H9 (cell line): ENCODE data around the gene PCOLCE2. TPM values are rescaled to one million over a fixed set of nuclear protein-coding genes. Genes with fewer than 3 reads are reported as not detected.

ENCODE experiments used
- DNase-seq: peaks from one replicate; pipeline ENCODE4 v3.0.0-alpha.2; 2017
- H2AFZ ChIP-seq: one replicate; pipeline ENCODE4 v1.6.1; 2013; ENCODE audit warnings: mild to moderate bottlenecking, low read length, control low read depth, moderate library complexity
- H2AK5ac ChIP-seq: 2 replicates; pipeline ENCODE4 v1.6.1; 2013; ENCODE audit warnings: low read length, control low read depth, mixed read lengths; ENCODE audit not compliant: insufficient read length
- H2BK120ac ChIP-seq: one replicate; pipeline ENCODE4 v1.6.1; 2013; ENCODE audit warnings: low read depth, mild to moderate bottlenecking, low read length, control low read depth, inconsistent platforms; ENCODE audit not compliant: poor library complexity, severe bottlenecking
- H2BK12ac ChIP-seq: 2 replicates; pipeline ENCODE4 v1.6.1; 2013; ENCODE audit warnings: low read length, control low read depth, mixed read lengths, low read depth; ENCODE audit not compliant: insufficient read length
- H2BK15ac ChIP-seq: 2 replicates; pipeline ENCODE4 v1.6.1; 2013; ENCODE audit warnings: low read depth, low read length, control low read depth
- H2BK20ac ChIP-seq: one replicate; pipeline ENCODE4 v1.6.1; 2013; ENCODE audit warnings: low read depth, mild to moderate bottlenecking, low read length, control low read depth, inconsistent platforms; ENCODE audit not compliant: poor library complexity, severe bottlenecking
- H2BK5ac ChIP-seq: 2 replicates; pipeline ENCODE4 v1.6.1; 2013; ENCODE audit warnings: low read length, control low read depth, mixed read lengths; ENCODE audit not compliant: insufficient read length
- H3K14ac ChIP-seq: 2 replicates; pipeline ENCODE4 v1.6.1; 2013; ENCODE audit warnings: low read length, control low read depth; ENCODE audit not compliant: insufficient read depth
- H3K18ac ChIP-seq: 2 replicates; pipeline ENCODE4 v1.6.1; 2013; ENCODE audit warnings: low read depth, mild to moderate bottlenecking, mixed read lengths, low read length, control low read depth; ENCODE audit not compliant: insufficient read length
- H3K23ac ChIP-seq: 2 replicates; pipeline ENCODE4 v1.6.1; 2013; ENCODE audit warnings: low read length, control low read depth, mixed read lengths, low read depth; ENCODE audit not compliant: insufficient read length
- H3K23me2 ChIP-seq: 2 replicates; pipeline ENCODE4 v1.6.1; 2013; ENCODE audit warnings: low read depth, mild to moderate bottlenecking, mixed read lengths, low read length, control low read depth; ENCODE audit not compliant: insufficient read length, poor library complexity, severe bottlenecking
- H3K27ac ChIP-seq: 2 replicates; pipeline ENCODE4 v1.5.1; 2013; ENCODE audit warnings: low read length, control low read depth, mixed read lengths, low read depth; ENCODE audit not compliant: insufficient read length
- H3K27me3 ChIP-seq: 2 replicates; pipeline ENCODE4 v1.6.1; 2013; ENCODE audit warnings: low read length, control low read depth, inconsistent platforms; ENCODE audit not compliant: insufficient read depth
- H3K4ac ChIP-seq: 2 replicates; pipeline ENCODE4 v1.6.1; 2013; ENCODE audit warnings: low read depth, mild to moderate bottlenecking, control low read depth, inconsistent platforms, low read length, moderate library complexity
- H3K4me1 ChIP-seq: 2 replicates; pipeline ENCODE4 v1.6.1; 2013; ENCODE audit warnings: low read length, control low read depth, inconsistent platforms; ENCODE audit not compliant: insufficient read depth
- H3K4me2 ChIP-seq: 2 replicates; pipeline ENCODE4 v1.6.1; 2013; ENCODE audit warnings: low read length, control low read depth, mixed read lengths; ENCODE audit not compliant: insufficient read length, insufficient read depth
- H3K56ac ChIP-seq: 2 replicates; pipeline ENCODE4 v1.6.1; 2013; ENCODE audit warnings: low read depth, mild to moderate bottlenecking, mixed read lengths, low read length, control low read depth; ENCODE audit not compliant: insufficient read length
- H3K79me1 ChIP-seq: 2 replicates; pipeline ENCODE4 v1.6.1; 2013; ENCODE audit warnings: low read depth, mild to moderate bottlenecking, moderate library complexity, low read length, control low read depth, inconsistent platforms; ENCODE audit not compliant: insufficient read depth, poor library complexity, severe bottlenecking
- H3K79me2 ChIP-seq: 2 replicates; pipeline ENCODE4 v1.6.1; 2013; ENCODE audit warnings: low read length, control low read depth, inconsistent platforms; ENCODE audit not compliant: insufficient read depth
- H3K9ac ChIP-seq: 2 replicates; pipeline ENCODE4 v1.6.1; 2013; ENCODE audit warnings: low read length, control low read depth, mixed read lengths; ENCODE audit not compliant: insufficient read length; ENCODE audit errors: extremely low read depth
- H3K9me3 ChIP-seq: one replicate; pipeline ENCODE4 v1.6.1; 2013; ENCODE audit warnings: low read depth, low read length, inconsistent platforms; ENCODE audit not compliant: control insufficient read depth
- H3T11ph ChIP-seq: one replicate; pipeline ENCODE4 v1.6.1; 2013; ENCODE audit warnings: mild to moderate bottlenecking, low read length, control low read depth, inconsistent platforms
- H4K20me1 ChIP-seq: one replicate; pipeline ENCODE4 v1.6.1; 2013; ENCODE audit not compliant: control insufficient read depth, insufficient read length, insufficient read depth
- H4K5ac ChIP-seq: 2 replicates; pipeline ENCODE4 v1.6.1; 2013; ENCODE audit warnings: low read depth, mild to moderate bottlenecking, mixed read lengths, low read length, control low read depth; ENCODE audit not compliant: insufficient read length
- H4K8ac ChIP-seq: replicated peaks from 2 replicates; pipeline ENCODE4 v1.6.1; 2013; ENCODE audit warnings: low read length, control low read depth, mixed read lengths, low read depth; ENCODE audit not compliant: insufficient read length
- H4K91ac ChIP-seq: 2 replicates; pipeline ENCODE4 v1.6.1; 2013; ENCODE audit warnings: low read depth, mild to moderate bottlenecking, moderate library complexity, mixed read lengths, low read length, control low read depth; ENCODE audit not compliant: insufficient read length
- H3K27ac Mint-ChIP-seq, 3 experiments: 2 replicates in 2 of 3; 3 replicates in 1 of 3; pipeline ENCODE4 v1.8.0; 2020 to 2021; ENCODE audit warnings: mixed read lengths in 3 of 3, mild to moderate bottlenecking in 1 of 3, moderate library complexity in 1 of 3
- H3K27me3 Mint-ChIP-seq: 2 replicates; pipeline ENCODE4 v1.8.0; 2021; ENCODE audit warnings: low read depth, mild to moderate bottlenecking, moderate library complexity, mixed read lengths
- H3K36me3 Mint-ChIP-seq, 3 experiments: 2 replicates in 2 of 3; 3 replicates in 1 of 3; pipeline ENCODE4 v1.8.0; 2020 to 2021; ENCODE audit warnings: low read depth in 3 of 3, mixed read lengths in 3 of 3; ENCODE audit not compliant: insufficient read depth in 1 of 3
- H3K4me1 Mint-ChIP-seq, 2 experiments: 2 replicates each; pipeline ENCODE4 v1.8.0; 2020; ENCODE audit warnings: mixed read lengths in 2 of 2
- H3K4me3 Mint-ChIP-seq, 2 experiments: 2 replicates in 1 of 2; 3 replicates in 1 of 2; pipeline ENCODE4 v1.8.0; 2020 to 2021; ENCODE audit warnings: mild to moderate bottlenecking in 2 of 2, mixed read lengths in 2 of 2, moderate library complexity in 1 of 2
- H3K9me3 Mint-ChIP-seq, 2 experiments: 2 replicates in 1 of 2; 3 replicates in 1 of 2; pipeline ENCODE4 v1.8.0; 2020; ENCODE audit warnings: mild to moderate bottlenecking in 2 of 2, mixed read lengths in 2 of 2, moderate library complexity in 1 of 2
- WGBS: extraction: QIAGEN DNeasy Blood & Tissue Kit; methylation state at CpG from one replicate; pipeline ENCODE4 v1.1.7; 2013; ENCODE audit warnings: missing lambda C conversion rate, low lambda C conversion rate, mixed read lengths; ENCODE audit not compliant: insufficient read length; ENCODE audit errors: extremely low coverage; 5-methylcytosine and 5-hydroxymethylcytosine counted together
- total RNA-seq: library from RNA; stranded (reverse); gene quantifications from 2 replicates; pipeline ENCODE4 v1.2.1, GENCODE V29; 2021
- TF ChIP-seq, protein P1 (sequence below): fragments of 200-600 bp; sonication (generic); conservative IDR thresholded peaks from 3 replicates; pipeline ENCODE4 v1.8.0; 2021; ENCODE audit warnings: antibody characterized with exemption, mild to moderate bottlenecking

PCOLCE2 gene
- total RNA-seq, 1 experiment from 2014 or later = 9.2 TPM

DNA sequence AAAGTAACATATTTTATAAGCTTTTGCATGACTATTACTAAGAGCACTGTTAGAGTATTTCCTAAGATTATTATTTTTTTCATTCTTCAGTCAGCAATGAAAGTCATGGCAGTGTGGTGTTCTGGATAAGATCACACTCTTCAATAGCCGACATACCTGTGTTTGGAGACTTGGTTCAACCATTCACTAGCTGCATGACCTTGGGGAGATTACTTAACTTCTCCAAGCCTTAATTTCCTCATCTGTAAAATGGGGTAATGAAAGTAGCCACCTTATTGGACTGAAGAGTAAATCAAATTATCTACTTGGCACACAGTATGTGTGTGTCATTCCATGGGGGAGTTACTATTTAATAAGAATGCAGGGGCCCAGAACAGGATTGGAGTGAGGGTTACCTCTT is 24.5 kb upstream of the PCOLCE2 start:
- no peak overlapping the region for H3K4me3 Mint-ChIP-seq
- Histone ChIP-seq H3K4ac (no peak overlapping the region), H3K4me2 (no peak overlapping the region), H3K14ac (no peak overlapping the region), H2BK12ac (no peak overlapping the region), H3K27me3 (no peaks in the 10 kb centered on the region), H3K79me1 (no peaks in the 10 kb centered on the region), H2BK20ac (no peak overlapping the region), H3K9me3 (no peaks in the 10 kb centered on the region), H3K9ac (no peak overlapping the region), H4K5ac (no peak overlapping the region), H4K91ac (no peak overlapping the region), H3T11ph (no peak overlapping the region), H2BK120ac (no peak overlapping the region), H2BK15ac (no peak overlapping the region), H3K23me2 (no peaks in the 10 kb centered on the region), H3K27ac (no peak overlapping the region), H4K8ac (no peak overlapping the region), H4K20me1 (no peaks in the 10 kb centered on the region), H3K18ac (no peak overlapping the region), H3K4me1 (no peaks in the 10 kb centered on the region), H3K56ac (no peak overlapping the region), H2AFZ (no peak overlapping the region), H3K23ac (no peak overlapping the region), H2BK5ac (no peak overlapping the region), H3K79me2 (no peaks in the 10 kb centered on the region), H2AK5ac (no peak overlapping the region)
- peaks cover 5 to 6% of the 10 kb centered on the region in 2 experiments; a peak in 3 of 4 replicates for H3K4me1 Mint-ChIP-seq
- no CpG with 5 or more reads among the region's 1 CpG for WGBS
- H3K27me3 Mint-ChIP-seq = peaks cover 4% of the 10 kb centered on the region
- DNase-seq = no peak
- no peaks in the 10 kb centered on the region for H3K9me3 Mint-ChIP-seq
- TF ChIP-seq, protein P1, sequence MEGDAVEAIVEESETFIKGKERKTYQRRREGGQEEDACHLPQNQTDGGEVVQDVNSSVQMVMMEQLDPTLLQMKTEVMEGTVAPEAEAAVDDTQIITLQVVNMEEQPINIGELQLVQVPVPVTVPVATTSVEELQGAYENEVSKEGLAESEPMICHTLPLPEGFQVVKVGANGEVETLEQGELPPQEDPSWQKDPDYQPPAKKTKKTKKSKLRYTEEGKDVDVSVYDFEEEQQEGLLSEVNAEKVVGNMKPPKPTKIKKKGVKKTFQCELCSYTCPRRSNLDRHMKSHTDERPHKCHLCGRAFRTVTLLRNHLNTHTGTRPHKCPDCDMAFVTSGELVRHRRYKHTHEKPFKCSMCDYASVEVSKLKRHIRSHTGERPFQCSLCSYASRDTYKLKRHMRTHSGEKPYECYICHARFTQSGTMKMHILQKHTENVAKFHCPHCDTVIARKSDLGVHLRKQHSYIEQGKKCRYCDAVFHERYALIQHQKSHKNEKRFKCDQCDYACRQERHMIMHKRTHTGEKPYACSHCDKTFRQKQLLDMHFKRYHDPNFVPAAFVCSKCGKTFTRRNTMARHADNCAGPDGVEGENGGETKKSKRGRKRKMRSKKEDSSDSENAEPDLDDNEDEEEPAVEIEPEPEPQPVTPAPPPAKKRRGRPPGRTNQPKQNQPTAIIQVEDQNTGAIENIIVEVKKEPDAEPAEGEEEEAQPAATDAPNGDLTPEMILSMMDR = no peak
- H3K36me3 Mint-ChIP-seq = no peaks in the 10 kb centered on the region; a peak in 1 of 7 replicates
- H3K27ac Mint-ChIP-seq = no peak overlapping the region
